ENCODE results near the gene SLC39A8.

Gene SLC39A8

GRCh38 chr4:102324730-102325129, 20.6 kb downstream of the SLC39A8 start:
- H3K4me3 ChIP-seq (ENCODE audit: low read length): no peak overlapping the region
- no peak for DNase-seq (ENCODE audit: low read depth)
- TF ChIP-seq, protein P1, sequence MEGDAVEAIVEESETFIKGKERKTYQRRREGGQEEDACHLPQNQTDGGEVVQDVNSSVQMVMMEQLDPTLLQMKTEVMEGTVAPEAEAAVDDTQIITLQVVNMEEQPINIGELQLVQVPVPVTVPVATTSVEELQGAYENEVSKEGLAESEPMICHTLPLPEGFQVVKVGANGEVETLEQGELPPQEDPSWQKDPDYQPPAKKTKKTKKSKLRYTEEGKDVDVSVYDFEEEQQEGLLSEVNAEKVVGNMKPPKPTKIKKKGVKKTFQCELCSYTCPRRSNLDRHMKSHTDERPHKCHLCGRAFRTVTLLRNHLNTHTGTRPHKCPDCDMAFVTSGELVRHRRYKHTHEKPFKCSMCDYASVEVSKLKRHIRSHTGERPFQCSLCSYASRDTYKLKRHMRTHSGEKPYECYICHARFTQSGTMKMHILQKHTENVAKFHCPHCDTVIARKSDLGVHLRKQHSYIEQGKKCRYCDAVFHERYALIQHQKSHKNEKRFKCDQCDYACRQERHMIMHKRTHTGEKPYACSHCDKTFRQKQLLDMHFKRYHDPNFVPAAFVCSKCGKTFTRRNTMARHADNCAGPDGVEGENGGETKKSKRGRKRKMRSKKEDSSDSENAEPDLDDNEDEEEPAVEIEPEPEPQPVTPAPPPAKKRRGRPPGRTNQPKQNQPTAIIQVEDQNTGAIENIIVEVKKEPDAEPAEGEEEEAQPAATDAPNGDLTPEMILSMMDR (conservative IDR thresholded peaks at IDR 0.05; ENCODE audit: low read depth, low read length): no peak

DNA sequence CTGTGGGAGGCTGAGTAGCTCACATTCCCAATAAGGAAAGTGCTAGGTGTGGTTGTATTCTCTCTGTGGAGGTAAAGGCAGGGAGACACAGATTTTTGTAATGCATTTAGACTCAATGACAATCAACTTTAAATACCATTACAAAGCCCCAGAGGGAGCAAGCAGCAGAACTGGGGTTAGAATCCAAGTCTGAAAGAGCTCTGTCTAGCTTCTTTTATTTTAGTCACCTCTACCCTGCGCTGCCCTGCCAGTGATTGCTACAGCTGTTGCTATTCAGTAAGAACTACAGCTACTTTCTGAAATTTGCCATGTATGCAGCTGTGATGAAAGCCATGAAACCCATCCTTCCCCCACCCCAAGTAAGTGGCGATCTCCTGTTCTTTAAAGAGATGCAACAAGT, 22.5 kb downstream of the SLC39A8 start:
- TF ChIP-seq, protein P1 (conservative IDR thresholded peaks at IDR 0.05; ENCODE audit: low read depth, low read length): no peak
- DNase-seq (ENCODE audit: low read depth): no peak
- H3K4me3 ChIP-seq (ENCODE audit: low read length): no peak overlapping the region

DNA sequence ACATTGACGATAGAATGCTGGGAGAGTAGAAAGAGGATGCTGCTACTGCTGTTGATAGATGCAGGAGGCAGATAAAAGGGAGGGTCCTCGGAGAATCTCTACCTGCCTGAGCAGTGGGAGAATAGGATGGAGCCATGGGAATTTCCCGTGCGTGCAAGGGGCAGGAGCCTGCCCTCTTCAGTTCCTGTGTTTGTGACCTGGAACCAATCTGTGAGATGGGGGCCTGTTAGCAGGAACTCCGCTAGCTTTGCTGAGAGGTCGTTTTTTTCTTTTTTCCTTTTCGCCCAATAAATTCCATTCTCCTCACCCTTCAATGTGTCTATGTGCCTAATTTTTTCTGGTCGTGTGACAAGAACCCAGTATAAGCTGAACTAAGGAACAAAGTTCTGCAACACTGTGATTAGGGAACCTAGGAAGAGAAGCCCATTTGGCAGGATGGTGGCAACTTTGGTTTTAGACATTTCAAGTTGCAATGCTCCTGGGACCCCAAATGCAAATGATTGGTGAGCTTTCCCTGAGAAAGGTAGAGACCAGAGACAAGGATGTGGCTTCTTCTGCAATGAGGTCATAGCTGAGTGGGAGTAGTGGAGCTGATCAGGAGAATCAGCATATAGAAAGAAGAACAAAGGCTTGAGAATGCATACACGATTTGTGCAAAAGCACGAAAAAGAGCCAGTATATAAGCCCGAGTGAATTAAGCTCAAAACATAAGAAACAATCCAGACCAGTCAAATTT, 23.9 kb downstream of the SLC39A8 start:
- TF ChIP-seq, protein P1 (conservative IDR thresholded peaks at IDR 0.05; ENCODE audit: low read depth, low read length): no peak
- DNase-seq (ENCODE audit: low read depth): no peak
- H3K4me3 ChIP-seq (ENCODE audit: low read length): no peak overlapping the region

DNA sequence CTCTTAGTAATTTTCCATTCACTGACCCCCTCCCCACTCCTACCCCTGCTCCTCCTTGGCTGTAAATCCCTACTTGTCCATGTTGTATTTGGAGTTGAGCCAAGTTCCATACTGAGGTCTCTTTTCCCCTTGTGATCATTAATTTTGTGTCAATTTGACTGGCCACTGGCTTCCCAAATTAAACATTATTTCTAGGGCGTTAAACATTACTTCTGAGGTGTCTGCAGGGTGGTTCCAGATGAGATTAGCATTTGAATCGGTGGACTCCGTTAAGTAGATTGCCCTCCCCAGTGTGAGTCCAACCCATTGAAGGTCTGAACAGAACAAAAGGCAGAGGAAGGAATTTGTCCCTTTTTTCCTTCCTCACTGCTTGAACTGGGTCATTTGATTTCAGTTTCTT, 25.7 kb downstream of the SLC39A8 start:
- TF ChIP-seq, protein P1 (conservative IDR thresholded peaks at IDR 0.05; ENCODE audit: low read depth, low read length): no peak
- no peak overlapping the region for H3K4me3 ChIP-seq (ENCODE audit: low read length)
- no peak for DNase-seq (ENCODE audit: low read depth)

- no peak for DNase-seq (ENCODE audit: low read depth)
- TF ChIP-seq, protein P1 (conservative IDR thresholded peaks at IDR 0.05; ENCODE audit: low read depth, low read length): no peak
- no peak overlapping the region for H3K4me3 ChIP-seq (ENCODE audit: low read length)
Measured at GRCh38 chr4:102318526-102318925, 26.8 kb downstream of the SLC39A8 start.

GRCh38 chr4:102318105-102318504, 27.2 kb downstream of the SLC39A8 start:
- DNase-seq (ENCODE audit: low read depth): no peak
- H3K4me3 ChIP-seq (ENCODE audit: low read length): no peak overlapping the region
- TF ChIP-seq, protein P1 (conservative IDR thresholded peaks at IDR 0.05; ENCODE audit: low read depth, low read length): no peak

- DNase-seq (ENCODE audit: low read depth): no peak
- no peak overlapping the region for H3K4me3 ChIP-seq (ENCODE audit: low read length)
- TF ChIP-seq, protein P1 (conservative IDR thresholded peaks at IDR 0.05; ENCODE audit: low read depth, low read length): no peak
Measured at GRCh38 chr4:102317459-102317858, 27.8 kb downstream of the SLC39A8 start.

Measured in retinal pigment epithelial cell (primary cell).